Retina (tissue), 1 donor: Measurements from ENCODE around the gene MAPK4.

Experiments
- DNase-seq: peaks from one replicate; pipeline ENCODE4 v3.0.0-alpha.2; 2016

MAPK4 gene

GRCh38 chr18:50656396-50656795, 96.5 kb downstream of the MAPK4 start:
- DNase-seq = no peak

DNA sequence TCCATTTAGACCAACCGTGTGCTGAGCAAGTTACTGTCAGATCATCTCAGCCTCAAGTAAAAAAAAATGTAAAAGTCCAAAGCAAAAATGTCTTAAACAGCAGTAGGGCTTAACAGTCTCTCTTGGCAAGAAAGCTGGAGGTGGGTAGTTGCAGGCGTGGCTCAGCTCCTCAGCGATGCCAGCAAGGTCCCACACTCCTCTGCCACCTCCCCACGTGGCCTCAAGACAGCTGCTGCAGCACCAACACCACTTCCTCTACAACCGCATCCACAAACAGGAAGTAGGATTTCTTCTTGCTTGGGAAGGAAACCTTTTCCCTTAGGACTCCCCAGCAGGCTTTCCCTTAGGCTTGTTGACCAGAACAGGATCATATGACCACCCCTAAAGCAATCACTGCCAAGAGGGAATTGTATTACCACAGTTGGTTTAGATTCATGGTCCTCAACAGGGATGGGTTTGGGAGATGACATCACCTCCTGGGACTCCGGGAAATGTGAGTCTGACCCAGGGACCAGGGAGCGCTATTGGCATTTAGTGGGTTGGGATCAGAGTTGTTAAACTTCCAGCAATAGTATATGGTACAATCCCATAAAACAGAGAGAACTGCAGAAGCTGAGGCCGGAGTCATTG, 97.1 kb downstream of the MAPK4 start:
- no peak for DNase-seq

GRCh38 chr18:50658601-50659000, 98.7 kb downstream of the MAPK4 start:
- no peak for DNase-seq

GRCh38 chr18:50659091-50660003, 99.5 kb downstream of the MAPK4 start:
- DNase-seq = no peak

DNA sequence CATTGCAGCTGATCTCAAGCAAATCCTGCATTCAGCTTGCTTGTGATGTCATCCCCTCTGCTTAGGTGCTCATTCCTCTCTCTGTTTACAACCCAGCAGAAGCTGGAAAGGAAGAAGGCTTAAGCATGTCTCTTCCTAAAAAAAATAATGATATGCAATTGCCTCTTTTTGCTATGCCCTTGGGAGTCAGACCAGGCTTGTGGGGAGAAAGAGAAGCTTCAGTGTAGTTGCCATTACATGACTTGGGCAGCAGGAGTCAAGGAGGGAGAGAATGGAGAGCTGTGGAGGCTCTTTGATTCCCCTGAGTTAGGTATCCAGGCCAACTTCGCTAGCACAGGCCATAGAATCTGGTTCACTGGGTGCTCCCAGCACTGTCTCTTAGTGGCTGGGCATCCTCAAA, 101.1 kb downstream of the MAPK4 start:
- DNase-seq = no peak

DNA sequence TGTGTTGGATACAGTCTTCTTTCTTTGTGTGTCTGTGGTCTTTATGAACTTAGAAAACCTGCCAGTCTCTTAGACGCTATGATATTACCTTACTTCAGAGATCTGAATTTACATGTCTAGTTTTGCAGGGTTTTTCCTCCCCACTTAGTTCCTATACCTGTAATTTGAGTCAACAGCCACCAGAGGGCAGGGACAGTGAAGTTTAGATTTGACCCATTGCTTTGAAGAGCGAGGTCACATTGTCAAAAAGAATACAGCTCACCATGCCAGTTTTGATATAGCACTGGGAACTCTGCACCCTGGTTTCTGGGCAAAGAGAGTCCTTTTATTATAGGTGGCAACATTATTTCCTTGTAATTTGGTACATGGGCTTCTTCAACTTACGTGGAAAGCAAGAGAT, 102.3 kb downstream of the MAPK4 start:
- DNase-seq = no peak

DNA sequence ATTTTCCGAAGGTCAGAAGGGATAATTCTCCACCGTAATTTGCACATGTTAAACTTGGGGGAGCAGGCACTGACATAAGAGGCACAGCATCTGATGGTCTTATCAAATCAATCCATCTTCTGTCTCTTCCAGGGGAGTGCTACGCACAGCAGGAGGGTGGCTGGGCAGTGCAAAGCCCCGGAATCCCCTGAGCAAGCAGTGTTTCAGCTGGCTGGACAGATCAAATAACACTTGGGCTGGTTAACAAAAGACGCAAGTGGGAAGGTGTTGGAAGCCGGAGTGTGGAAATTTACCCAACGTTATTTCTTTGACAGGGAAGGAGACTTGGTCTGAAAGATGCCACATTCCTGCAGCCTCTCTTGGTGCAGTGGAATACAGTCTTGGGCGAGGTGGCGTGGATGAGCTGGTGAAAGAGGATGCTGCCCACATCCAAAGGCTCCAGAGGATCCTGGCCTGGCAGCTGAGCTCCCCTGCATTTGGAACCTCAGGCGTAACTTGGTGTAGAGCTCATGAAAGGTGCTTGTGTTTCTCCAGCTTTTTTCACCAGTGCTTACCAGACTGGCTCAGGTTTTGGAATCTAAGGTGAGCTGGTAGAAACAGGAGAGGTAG, 103.0 kb downstream of the MAPK4 start:
- peak; percentile 29 for DNase-seq

DNA sequence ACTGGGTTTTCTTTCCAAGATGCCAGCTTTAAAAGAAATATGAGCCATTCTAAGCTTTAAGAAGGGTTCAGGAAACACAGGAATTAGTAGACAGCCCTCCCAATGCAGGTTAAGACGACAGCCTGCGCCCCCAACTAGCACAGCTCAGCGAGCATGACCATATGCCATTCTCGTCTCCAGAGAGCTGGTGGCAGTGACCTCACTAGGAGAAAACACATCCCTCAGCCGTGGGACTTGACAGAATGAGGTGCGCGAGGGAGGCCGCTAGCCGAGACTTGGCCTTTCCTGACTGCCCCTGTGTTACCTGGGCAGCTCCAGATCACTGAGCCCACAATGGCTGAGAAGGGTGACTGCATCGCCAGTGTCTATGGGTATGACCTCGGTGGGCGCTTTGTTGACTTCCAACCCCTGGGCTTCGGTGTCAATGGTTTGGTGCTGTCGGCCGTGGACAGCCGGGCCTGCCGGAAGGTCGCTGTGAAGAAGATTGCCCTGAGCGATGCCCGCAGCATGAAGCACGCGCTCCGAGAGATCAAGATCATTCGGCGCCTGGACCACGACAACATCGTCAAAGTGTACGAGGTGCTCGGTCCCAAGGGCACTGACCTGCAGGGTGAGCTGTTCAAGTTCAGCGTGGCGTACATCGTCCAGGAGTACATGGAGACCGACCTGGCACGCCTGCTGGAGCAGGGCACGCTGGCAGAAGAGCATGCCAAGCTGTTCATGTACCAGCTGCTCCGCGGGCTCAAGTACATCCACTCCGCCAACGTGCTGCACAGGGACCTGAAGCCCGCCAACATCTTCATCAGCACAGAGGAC, 103.9 kb downstream of the MAPK4 start:
- no peak for DNase-seq

- DNase-seq = no peak
Observed at GRCh38 chr18:50665015-50665414, 105.1 kb downstream of the MAPK4 start.

DNA sequence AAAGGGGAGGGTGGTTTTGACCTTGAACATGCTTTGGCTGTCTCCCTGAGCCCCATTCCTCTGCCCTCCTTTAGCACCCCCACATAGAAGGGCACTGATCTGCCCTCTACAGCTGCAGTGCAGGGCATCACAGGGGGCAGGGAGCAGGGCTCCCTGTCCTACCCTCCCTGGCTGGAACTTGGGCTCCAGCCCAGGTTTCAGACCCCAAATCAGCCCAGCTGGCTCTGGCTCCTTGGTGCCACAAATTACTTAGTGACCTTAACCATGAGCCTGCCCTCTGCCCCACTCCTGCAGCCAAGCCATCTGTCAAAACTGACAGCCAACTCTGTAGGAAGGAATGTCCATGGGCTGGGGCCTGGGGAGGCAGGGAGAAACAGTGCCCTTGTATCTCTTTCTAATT, 105.6 kb downstream of the MAPK4 start:
- no peak for DNase-seq

GRCh38 chr18:50666536-50666935, 106.6 kb downstream of the MAPK4 start:
- no peak for DNase-seq

GRCh38 chr18:50671376-50671775, 111.5 kb downstream of the MAPK4 start:
- DNase-seq = no peak

GRCh38 chr18:50674307-50674980, 114.6 kb downstream of the MAPK4 start:
- DNase-seq = no peak

- no peak for DNase-seq
Observed at GRCh38 chr18:50675043-50675442, 115.2 kb downstream of the MAPK4 start.

DNA sequence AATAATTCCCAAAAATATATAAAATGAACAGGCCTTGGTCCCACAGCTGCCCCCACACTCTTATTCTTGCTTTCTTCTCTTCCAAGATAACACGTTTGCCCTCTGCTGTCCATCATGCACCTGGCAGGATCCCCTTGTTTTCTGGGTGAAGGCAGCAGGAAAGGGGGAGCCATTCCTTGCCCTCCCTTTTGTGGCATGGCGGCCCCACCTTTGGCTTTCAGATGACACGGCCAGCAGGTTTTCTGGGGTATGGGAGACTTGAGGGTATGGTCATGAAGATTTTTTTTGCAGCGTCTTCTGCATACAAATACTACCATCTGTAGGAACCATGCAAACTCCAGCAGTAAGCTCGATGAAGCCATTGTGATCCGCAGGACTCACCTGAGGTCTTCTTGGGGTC, 118.8 kb downstream of the MAPK4 start:
- no peak for DNase-seq

DNA sequence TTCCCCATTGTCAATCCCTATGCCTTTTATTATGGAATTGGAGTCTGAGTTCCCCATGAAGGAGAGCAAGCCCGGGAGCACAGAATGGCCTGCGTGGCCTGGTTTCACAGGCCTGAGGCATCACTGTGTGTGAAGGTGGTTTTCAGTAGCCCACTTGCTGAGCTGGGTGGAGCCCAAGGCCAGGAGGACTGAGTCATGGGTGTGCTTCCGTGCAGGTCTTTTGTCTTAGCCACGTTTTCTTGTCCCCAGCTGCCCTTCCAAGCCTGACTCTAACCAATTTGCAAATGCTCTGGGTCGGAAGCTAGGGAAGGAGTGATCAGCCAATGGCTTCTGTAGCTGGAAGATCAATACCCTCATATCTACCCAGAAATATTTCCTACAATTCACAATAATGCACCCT, 119.2 kb downstream of the MAPK4 start:
- DNase-seq = no peak

GRCh38 chr18:50679656-50680055, 119.8 kb downstream of the MAPK4 start:
- no peak for DNase-seq

- no peak for DNase-seq
Observed at GRCh38 chr18:50680966-50681365, 121.1 kb downstream of the MAPK4 start.

GRCh38 chr18:50682852-50683251, 123.0 kb downstream of the MAPK4 start:
- DNase-seq = no peak

DNA sequence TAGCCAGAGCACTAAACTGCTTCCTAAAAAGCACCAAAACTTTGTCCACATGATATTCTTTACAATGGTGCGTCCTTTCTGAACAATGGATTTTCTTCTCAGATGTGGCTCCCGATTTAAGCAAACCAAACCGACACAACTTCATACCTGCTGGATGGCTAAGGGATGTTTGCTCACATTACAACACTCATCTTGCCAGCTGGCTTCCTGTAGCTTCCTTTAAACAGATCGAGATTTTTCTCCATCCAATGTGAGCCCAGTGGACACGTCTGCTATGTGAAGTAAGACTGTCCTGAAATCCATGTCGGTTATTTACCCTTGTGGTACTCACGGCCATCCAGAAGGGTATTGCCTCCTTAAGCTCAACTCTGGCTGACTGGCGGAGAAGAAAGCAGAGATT, 126.5 kb downstream of the MAPK4 start:
- DNase-seq = no peak

DNA sequence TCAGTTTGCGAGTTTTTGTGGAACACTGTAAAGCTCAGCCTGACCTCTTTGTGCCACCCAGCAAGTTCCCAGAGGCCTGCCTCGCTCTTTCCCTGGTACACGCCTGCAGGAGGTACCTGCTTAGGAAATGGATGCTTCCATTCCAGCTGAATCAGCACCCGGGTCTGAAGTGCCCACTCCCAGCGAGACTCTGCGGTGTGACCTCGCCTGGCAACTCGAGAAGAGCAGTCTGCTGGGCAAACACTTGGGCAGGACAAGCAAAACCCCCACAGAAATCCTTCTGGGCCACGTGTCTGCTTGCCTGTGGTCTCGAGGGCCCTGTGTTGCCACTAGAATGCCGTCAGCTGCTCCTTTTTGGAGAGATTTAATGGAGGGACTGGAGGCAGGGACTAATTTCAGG, 127.6 kb downstream of the MAPK4 start:
- DNase-seq = no peak

DNA sequence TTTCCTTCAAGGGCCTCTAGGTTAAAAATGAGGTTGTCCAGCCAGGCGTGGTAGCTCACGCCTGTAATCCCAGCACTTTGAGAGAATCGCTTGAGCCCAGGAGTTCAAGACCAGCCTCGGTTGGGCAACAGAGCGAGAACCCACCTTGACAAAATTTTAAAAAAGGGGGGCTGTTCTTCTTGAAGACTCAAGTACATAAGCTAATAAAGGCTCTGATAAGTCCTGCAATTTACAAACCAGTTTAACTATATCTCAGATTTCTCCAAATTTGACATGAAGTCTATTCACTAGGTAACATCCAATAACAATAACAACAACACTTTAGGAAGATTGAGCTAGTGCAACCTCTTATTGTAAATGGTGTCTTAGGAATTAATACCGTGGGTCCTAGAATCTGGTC, 129.7 kb downstream of the MAPK4 start:
- DNase-seq = no peak

- DNase-seq = no peak
Observed at GRCh38 chr18:50694147-50694546, 134.3 kb downstream of the MAPK4 start.
